ENCODE data around the gene C2orf49.

Gene C2orf49

GRCh38 chr2:105327690-105328089 is 9.7 kb upstream of the C2orf49 start:
- H3K36me3 Mint-ChIP-seq (ENCODE audit: low read depth), result peaks cover 6% of the 10 kb centered on the region
- H3K9me3 Mint-ChIP-seq, result no peaks in the 10 kb centered on the region
- peak overlapping the region; percentile 88 for H3K4me3 Mint-ChIP-seq
- peaks cover 28% of the 10 kb centered on the region for H3K4me1 Mint-ChIP-seq (ENCODE audit: low read depth)
- DNase-seq (ENCODE audit: low spot score), result no peak
- no peak overlapping the region for H3K27ac Mint-ChIP-seq
- H3K27me3 Mint-ChIP-seq (ENCODE audit: low read depth), result no peaks in the 10 kb centered on the region

- no peaks in the 10 kb centered on the region for H3K9me3 Mint-ChIP-seq
- peaks cover 6% of the 10 kb centered on the region for H3K36me3 Mint-ChIP-seq (ENCODE audit: low read depth)
- H3K27me3 Mint-ChIP-seq (ENCODE audit: low read depth), result no peaks in the 10 kb centered on the region
- H3K4me1 Mint-ChIP-seq (ENCODE audit: low read depth), result peaks cover 27% of the 10 kb centered on the region
- peak overlapping the region; percentile 86 for H3K27ac Mint-ChIP-seq
- peak overlapping the region; percentile 88 for H3K4me3 Mint-ChIP-seq
- no peak for DNase-seq (ENCODE audit: low spot score)
These were observed 8.8 kb upstream of the C2orf49 start for GRCh38 chr2:105328281-105329196.

- Mint-ChIP-seq H3K9me3 (no peaks in the 10 kb centered on the region), H3K27ac (peak overlapping the region; percentile 86), H3K4me1 (ENCODE audit: low read depth) (peaks cover 23% of the 10 kb centered on the region), H3K27me3 (ENCODE audit: low read depth) (no peaks in the 10 kb centered on the region), H3K36me3 (ENCODE audit: low read depth) (peaks cover 6% of the 10 kb centered on the region), H3K4me3 (peak overlapping the region; percentile 88)
- DNase-seq (ENCODE audit: low spot score), result no peak
These were observed 8.2 kb upstream of the C2orf49 start for GRCh38 chr2:105329197-105329554.

- Mint-ChIP-seq H3K36me3 (ENCODE audit: low read depth) (peaks cover 3% of the 10 kb centered on the region), H3K9me3 (no peaks in the 10 kb centered on the region), H3K27ac (peak within 1 kb of the TSS; percentile 92), H3K27me3 (ENCODE audit: low read depth) (no peaks in the 10 kb centered on the region), H3K4me3 (peak within 1 kb of the TSS; percentile 88), H3K4me1 (ENCODE audit: low read depth) (peaks cover 22% of the 10 kb centered on the region)
- DNase-seq (ENCODE audit: low spot score), result peak; percentile 67
These were observed 7.5 kb upstream of the C2orf49 start, which contains the start of gene TGFBRAP1 for GRCh38 chr2:105329561-105330495. Gene TGFBRAP1, minus strand, starts transcription at chr2:105329735. Its CDS starts 21,434 bp downstream, at chr2:105308301.

GRCh38 chr2:105330681-105331375 is 6.5 kb upstream of the C2orf49 start:
- H3K4me1 Mint-ChIP-seq (ENCODE audit: low read depth), result peaks cover 26% of the 10 kb centered on the region
- DNase-seq (ENCODE audit: low spot score), result no peak
- peaks cover 2% of the 10 kb centered on the region for H3K36me3 Mint-ChIP-seq (ENCODE audit: low read depth)
- H3K4me3 Mint-ChIP-seq, result peak overlapping the region; percentile 88
- peak overlapping the region; percentile 83 for H3K27ac Mint-ChIP-seq
- H3K9me3 Mint-ChIP-seq, result no peaks in the 10 kb centered on the region
- no peaks in the 10 kb centered on the region for H3K27me3 Mint-ChIP-seq (ENCODE audit: low read depth)

GRCh38 chr2:105334211-105334610 is 3.1 kb upstream of the C2orf49 start:
- Mint-ChIP-seq H3K4me3 (no peak overlapping the region), H3K27me3 (ENCODE audit: low read depth) (no peaks in the 10 kb centered on the region), H3K9me3 (no peaks in the 10 kb centered on the region), H3K36me3 (ENCODE audit: low read depth) (peaks cover under 1% of the 10 kb centered on the region), H3K27ac (no peak overlapping the region), H3K4me1 (ENCODE audit: low read depth) (peaks cover 32% of the 10 kb centered on the region)
- no peak for DNase-seq (ENCODE audit: low spot score)

GRCh38 chr2:105335469-105335868 is 1.9 kb upstream of the C2orf49 start:
- DNase-seq (ENCODE audit: low spot score), result no peak
- Mint-ChIP-seq H3K27me3 (ENCODE audit: low read depth) (no peaks in the 10 kb centered on the region), H3K9me3 (no peaks in the 10 kb centered on the region), H3K36me3 (ENCODE audit: low read depth) (peaks cover 6% of the 10 kb centered on the region), H3K4me1 (ENCODE audit: low read depth) (peaks cover 30% of the 10 kb centered on the region), H3K27ac (no peak overlapping the region), H3K4me3 (no peak overlapping the region)

GRCh38 chr2:105336786-105337121 is 586 bp upstream of the C2orf49 start:
- Mint-ChIP-seq H3K36me3 (ENCODE audit: low read depth) (peaks cover 14% of the 10 kb centered on the region), H3K27me3 (ENCODE audit: low read depth) (no peaks in the 10 kb centered on the region), H3K27ac (peak overlapping the region; percentile 100), H3K4me1 (ENCODE audit: low read depth) (peaks cover 27% of the 10 kb centered on the region), H3K9me3 (no peaks in the 10 kb centered on the region), H3K4me3 (peak overlapping the region; percentile 96)
- DNase-seq (ENCODE audit: low spot score), result no peak

GRCh38 chr2:105338020-105338385 is 663 bp downstream of the C2orf49 start:
- H3K27me3 Mint-ChIP-seq (ENCODE audit: low read depth), result no peaks in the 10 kb centered on the region
- H3K4me1 Mint-ChIP-seq (ENCODE audit: low read depth), result peaks cover 27% of the 10 kb centered on the region
- DNase-seq (ENCODE audit: low spot score), result no peak
- H3K4me3 Mint-ChIP-seq, result peak overlapping the region; percentile 96
- peaks cover 19% of the 10 kb centered on the region for H3K36me3 Mint-ChIP-seq (ENCODE audit: low read depth)
- H3K27ac Mint-ChIP-seq, result peak overlapping the region; percentile 100
- H3K9me3 Mint-ChIP-seq, result no peaks in the 10 kb centered on the region

GRCh38 chr2:105339414-105339813 is 2.1 kb downstream of the C2orf49 start:
- DNase-seq (ENCODE audit: low spot score), result no peak
- H3K4me3 Mint-ChIP-seq, result peak overlapping the region; percentile 96
- peaks cover 26% of the 10 kb centered on the region for H3K36me3 Mint-ChIP-seq (ENCODE audit: low read depth)
- H3K4me1 Mint-ChIP-seq (ENCODE audit: low read depth), result peaks cover 27% of the 10 kb centered on the region
- H3K27me3 Mint-ChIP-seq (ENCODE audit: low read depth), result no peaks in the 10 kb centered on the region
- no peaks in the 10 kb centered on the region for H3K9me3 Mint-ChIP-seq
- H3K27ac Mint-ChIP-seq, result no peak overlapping the region

- Mint-ChIP-seq H3K27me3 (ENCODE audit: low read depth) (no peaks in the 10 kb centered on the region), H3K9me3 (no peaks in the 10 kb centered on the region), H3K4me1 (ENCODE audit: low read depth) (peaks cover 2% of the 10 kb centered on the region), H3K36me3 (ENCODE audit: low read depth) (peaks cover 38% of the 10 kb centered on the region), H3K27ac (no peak overlapping the region), H3K4me3 (no peak overlapping the region)
- DNase-seq (ENCODE audit: low spot score), result no peak
These were observed 7.5 kb downstream of the C2orf49 start for GRCh38 chr2:105344704-105345345.

- H3K9me3 Mint-ChIP-seq, result peaks cover 7% of the 10 kb centered on the region
- no peaks in the 10 kb centered on the region for H3K27me3 Mint-ChIP-seq (ENCODE audit: low read depth)
- DNase-seq (ENCODE audit: low spot score), result no peak
- no peak overlapping the region for H3K4me3 Mint-ChIP-seq
- peaks cover 13% of the 10 kb centered on the region for H3K4me1 Mint-ChIP-seq (ENCODE audit: low read depth)
- H3K27ac Mint-ChIP-seq, result no peak overlapping the region
- H3K36me3 Mint-ChIP-seq (ENCODE audit: low read depth), result peaks cover 62% of the 10 kb centered on the region
These were observed 19.8 kb downstream of the C2orf49 start for GRCh38 chr2:105357122-105357521.

GRCh38 chr2:105358593-105358992 is 21.3 kb downstream of the C2orf49 start:
- Mint-ChIP-seq H3K9me3 (peaks cover 7% of the 10 kb centered on the region), H3K27ac (no peak overlapping the region), H3K36me3 (ENCODE audit: low read depth) (peaks cover 66% of the 10 kb centered on the region), H3K4me1 (ENCODE audit: low read depth) (peaks cover 24% of the 10 kb centered on the region), H3K27me3 (ENCODE audit: low read depth) (no peaks in the 10 kb centered on the region), H3K4me3 (no peak overlapping the region)
- DNase-seq (ENCODE audit: low spot score), result no peak
